Right renal pelvis (tissue), 4 donors: Measurements from ENCODE around the gene PRKG1. TPM values are rescaled to one million over a fixed set of nuclear protein-coding genes. Genes with fewer than 3 reads are reported as not detected.
"Not testable (repeated sequence)": the region's sequence is repeated elsewhere in the genome, so short reads cannot be mapped to it uniquely, and the experiment has no call there.

Source experiments
- DNase-seq, 4 donors: peaks; one replicate each; pipeline ENCODE4 v3.0.0-alpha.2; 2013; ENCODE audit warnings: low read depth in 4 of 4, low spot score in 3 of 4, missing footprints in 1 of 4
- polyA plus RNA-seq, 4 donors: library from polyadenylated mRNA; unstranded; fragments of 120-200 nt; gene quantifications; one replicate each; pipeline ENCODE4 v1.2.1, GENCODE V29; 2013; ENCODE audit not compliant: insufficient read length in 4 of 4

The PRKG1 gene
- polyA plus RNA-seq, 4 donors, result 13.3 to 16.0 (median 14.3) TPM

GRCh38 chr10:52119507-52119906 lies 1045.2 kb downstream of the PRKG1 start:
- no peak for DNase-seq

GRCh38 chr10:52121688-52122087 lies 1047.4 kb downstream of the PRKG1 start:
- DNase-seq, result no peak

DNA sequence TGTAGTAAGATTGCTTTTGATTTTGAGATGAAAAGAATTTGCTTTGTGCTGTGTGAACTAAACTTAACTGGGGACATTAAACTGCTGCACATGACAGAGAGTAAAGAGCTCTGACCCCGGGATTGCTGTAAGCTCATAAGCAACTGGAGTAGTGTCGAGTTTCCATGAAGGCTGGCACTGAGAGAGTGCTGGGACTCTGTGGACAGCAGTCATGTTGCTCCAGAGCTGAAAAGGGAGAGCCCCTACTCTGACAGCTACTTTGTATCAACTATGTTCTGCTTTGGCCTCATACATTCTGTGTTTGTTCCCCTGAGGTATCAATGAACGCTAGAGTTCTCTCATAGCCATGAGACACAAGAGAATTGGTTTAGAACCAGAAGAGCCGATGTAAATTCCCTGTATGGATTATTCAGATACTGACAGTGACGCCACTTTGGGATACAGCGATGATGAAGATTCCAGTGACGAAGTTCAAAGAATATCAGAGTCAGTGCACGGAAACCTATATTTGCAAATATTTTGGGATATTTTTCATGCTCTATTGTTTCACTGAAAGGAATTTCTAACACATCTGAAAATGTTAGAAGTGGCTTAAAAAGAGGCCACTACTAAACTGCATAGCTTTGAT lies 1053.9 kb downstream of the PRKG1 start:
- DNase-seq, result peak in 3 of 4 donors; percentile 4 to 35 (median 12)

GRCh38 chr10:52129410-52130178 lies 1055.3 kb downstream of the PRKG1 start:
- DNase-seq, result no peak

GRCh38 chr10:52135101-52135500 lies 1060.8 kb downstream of the PRKG1 start:
- DNase-seq, result no peak

- DNase-seq, result no peak
These were observed 1062.6 kb downstream of the PRKG1 start for GRCh38 chr10:52136921-52137320.

DNA sequence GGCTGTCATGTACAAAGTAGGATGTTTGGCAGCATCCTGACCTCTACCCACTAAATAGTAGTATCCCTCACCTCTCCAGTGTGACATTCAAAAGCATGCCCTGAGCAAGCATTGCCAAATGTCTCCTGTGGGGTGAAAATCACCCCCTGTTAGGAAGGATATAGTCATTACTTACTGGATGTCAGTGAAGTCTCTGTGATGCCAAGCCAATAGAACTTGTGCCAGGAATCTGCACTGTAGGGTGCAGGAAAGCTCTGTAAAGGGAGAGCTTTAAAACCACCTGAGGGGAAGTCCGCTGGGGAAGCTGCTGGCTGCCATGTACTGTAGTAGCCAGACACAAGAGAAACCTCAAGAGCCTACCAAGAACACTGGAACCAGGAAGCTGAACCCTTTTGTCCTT lies 1069.1 kb downstream of the PRKG1 start:
- no peak for DNase-seq

DNA sequence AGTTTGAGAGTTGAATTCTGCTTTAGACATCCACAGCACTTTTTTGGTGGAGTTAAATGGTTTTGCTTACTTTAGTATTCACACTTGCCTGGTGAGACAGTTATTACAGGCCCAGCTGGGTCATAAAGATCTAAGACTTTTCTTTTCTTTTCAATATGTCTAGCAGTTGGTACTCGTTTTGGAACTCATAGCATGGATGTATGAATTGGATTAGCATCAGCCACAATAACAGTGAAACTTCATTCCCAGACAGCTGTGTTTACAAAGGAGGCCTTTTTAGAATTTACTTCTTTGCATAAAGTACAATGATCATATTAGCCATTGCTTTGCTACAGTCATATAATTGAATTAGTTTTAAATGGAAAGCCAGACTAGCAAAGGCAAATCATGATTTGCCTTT lies 1071.3 kb downstream of the PRKG1 start:
- DNase-seq, result no peak

DNA sequence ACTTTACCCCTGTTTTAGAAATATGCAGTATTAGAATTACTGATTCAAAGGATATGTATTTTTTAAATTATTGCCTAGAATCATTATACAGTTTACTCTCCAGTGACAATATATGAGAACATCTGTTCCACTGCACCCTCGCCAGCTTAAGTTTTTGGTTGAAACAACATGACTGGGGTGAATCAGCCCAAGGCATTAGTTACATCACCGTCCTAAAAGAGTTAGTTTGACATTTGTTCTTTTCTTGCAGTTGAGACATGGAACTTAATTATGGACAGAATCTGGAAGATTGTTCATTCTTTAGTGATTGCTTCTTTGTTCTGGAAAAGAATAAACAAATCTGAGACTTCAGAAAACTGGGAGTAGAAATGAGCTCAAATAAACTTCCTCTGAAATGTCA lies 1072.5 kb downstream of the PRKG1 start:
- DNase-seq, result no peak

GRCh38 chr10:52170776-52171175 lies 1096.5 kb downstream of the PRKG1 start:
- no peak for DNase-seq

DNA sequence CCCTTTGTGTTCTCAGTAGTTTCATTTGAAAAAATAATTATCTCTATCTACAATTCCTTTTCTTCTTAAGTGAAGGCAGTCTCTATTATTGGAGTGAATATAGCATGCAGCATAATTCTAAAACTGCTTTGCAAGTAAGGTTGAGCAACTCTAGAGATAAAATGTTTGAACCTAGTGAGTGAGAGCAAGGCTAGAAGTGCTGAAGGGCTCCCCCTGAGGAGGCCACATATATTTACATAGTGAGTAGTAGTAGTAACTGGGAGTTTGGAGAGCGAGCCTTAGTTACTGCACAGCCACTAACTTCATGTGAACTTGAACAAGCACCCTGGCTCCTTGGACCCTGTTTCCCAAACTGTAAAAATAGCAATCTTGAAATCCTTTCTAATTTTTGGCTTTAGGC lies 1098.3 kb downstream of the PRKG1 start:
- no peak for DNase-seq

GRCh38 chr10:52185256-52185655 lies 1111.0 kb downstream of the PRKG1 start:
- DNase-seq, result no peak

DNA sequence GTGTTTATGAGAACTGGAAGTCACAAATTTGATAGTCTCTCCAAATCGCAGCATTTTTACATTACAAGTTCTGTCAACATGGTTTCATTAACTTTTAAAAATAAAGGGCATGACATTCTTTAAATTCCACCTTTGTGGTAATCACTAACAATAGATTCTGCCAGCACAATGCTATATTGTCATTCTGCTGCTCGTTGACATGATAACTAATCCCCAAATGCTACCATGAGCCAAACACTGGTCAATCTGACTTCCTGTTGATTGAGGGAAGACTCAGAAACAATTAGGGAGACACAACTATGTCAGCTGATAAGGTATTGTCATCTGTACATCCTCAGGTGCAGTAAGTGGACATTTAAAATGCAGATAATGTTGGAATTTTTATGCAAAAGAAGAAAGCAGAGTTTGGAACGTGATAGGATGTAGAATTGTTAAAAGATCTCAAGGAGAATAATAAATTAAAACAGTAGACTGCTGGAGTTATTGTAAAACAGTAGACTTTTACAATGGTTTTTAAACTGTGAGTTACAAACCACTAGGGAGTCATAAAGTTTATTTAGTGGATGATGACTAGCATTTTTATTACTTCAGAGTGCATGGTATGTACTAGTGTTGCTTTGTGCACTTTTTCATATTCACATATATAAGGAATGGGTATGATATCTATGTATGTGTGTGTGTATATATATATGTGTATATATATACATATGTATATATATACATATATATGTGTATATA lies 1113.4 kb downstream of the PRKG1 start:
- DNase-seq, result peak in 2 of 4 donors; percentile 5 to 8

DNA sequence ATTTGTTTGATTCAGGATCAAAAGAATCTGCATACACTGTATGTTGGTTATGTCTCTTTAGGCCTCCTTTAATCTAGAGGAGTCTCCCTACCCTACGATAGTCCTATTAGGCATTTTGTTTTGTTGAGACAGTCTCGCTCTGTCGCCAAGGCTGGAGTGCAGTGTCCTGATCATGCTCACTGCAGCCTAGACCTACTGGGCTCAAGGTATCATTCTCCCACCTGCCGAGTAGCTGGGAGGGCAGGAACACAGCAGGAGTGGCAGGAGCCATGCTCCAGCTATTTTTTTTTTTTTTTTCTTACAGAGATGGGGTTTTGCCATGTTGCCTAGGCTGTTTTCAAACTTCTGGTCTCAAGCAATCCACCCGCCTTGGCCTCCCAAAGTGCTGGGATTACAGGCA lies 1116.8 kb downstream of the PRKG1 start:
- DNase-seq, result no peak

- DNase-seq, result no peak
These were observed 1119.9 kb downstream of the PRKG1 start for GRCh38 chr10:52194191-52194590.

GRCh38 chr10:52194716-52195115 lies 1120.4 kb downstream of the PRKG1 start:
- no peak for DNase-seq

GRCh38 chr10:52197098-52197497 lies 1122.8 kb downstream of the PRKG1 start:
- no peak for DNase-seq

GRCh38 chr10:52198540-52198939 lies 1124.3 kb downstream of the PRKG1 start:
- DNase-seq, result no peak

DNA sequence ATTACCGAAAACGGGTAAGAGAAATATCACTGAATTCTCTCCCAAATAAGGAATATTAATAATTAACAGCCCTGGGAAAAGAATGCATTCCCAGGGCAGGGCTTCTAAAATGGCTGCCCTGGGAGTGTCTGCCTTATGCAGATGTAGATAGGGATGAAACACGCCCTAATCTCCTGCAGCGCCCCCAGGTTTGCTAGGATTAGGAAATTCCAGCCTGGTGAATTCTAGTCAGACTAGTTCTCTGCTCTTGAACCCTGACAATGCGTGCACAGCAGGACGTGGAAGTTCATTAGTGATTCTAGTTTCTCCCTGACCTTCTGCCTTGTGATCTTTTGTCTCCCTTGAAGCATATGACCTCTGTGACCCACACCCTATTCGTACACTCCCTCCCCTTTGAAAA lies 1130.6 kb downstream of the PRKG1 start:
- DNase-seq, result not testable (repeated sequence)

GRCh38 chr10:52208365-52208764 lies 1134.1 kb downstream of the PRKG1 start:
- no peak for DNase-seq

DNA sequence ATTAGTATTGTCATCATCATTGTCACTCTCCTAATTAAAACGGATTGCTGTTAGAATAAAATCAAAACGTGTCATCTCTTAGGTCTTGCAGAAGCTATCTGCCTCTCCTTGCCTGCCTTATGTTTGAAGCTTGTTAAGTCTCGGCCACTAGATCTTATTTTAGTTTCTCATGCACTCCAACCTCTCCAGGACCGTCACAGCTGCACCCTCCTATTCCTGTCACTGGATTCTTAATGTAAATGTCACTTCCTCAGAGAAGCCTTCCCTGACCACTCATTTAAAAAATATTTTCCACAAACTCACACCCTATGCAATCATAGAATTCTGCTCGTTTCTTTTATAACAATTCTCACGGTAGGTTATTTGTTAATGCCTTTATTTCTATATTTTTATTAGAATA lies 1135.9 kb downstream of the PRKG1 start:
- DNase-seq, result no peak

DNA sequence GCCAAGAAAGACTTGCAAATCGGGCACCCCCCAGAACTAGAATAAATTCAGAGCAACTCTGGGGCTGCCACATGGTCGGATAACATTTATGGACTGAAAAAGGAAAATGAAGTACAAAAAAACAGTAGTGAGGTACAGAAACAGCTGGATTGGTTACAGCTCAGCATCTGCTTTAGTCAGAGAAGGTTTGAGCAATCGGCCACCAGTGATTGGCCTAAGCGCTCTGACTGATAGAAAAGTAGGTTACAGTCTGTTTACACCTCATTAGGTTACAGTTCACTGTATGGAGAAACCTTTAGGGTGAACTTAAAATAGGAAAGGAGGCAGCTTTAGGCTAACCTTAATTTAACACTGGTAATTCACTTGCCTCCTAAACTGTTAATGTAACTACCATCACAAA lies 1137.8 kb downstream of the PRKG1 start:
- DNase-seq, result no peak
